Measurements from ENCODE around the gene PPWD1. TPM values are rescaled to one million over a fixed set of nuclear protein-coding genes. Genes with fewer than 3 reads are reported as not detected.

The PPWD1 gene
- total RNA-seq, 1 donor = 42.7 TPM

GRCh38 chr5:65546141-65546540 is 17.0 kb upstream of the PPWD1 start:
- TF ChIP-seq, protein P1, sequence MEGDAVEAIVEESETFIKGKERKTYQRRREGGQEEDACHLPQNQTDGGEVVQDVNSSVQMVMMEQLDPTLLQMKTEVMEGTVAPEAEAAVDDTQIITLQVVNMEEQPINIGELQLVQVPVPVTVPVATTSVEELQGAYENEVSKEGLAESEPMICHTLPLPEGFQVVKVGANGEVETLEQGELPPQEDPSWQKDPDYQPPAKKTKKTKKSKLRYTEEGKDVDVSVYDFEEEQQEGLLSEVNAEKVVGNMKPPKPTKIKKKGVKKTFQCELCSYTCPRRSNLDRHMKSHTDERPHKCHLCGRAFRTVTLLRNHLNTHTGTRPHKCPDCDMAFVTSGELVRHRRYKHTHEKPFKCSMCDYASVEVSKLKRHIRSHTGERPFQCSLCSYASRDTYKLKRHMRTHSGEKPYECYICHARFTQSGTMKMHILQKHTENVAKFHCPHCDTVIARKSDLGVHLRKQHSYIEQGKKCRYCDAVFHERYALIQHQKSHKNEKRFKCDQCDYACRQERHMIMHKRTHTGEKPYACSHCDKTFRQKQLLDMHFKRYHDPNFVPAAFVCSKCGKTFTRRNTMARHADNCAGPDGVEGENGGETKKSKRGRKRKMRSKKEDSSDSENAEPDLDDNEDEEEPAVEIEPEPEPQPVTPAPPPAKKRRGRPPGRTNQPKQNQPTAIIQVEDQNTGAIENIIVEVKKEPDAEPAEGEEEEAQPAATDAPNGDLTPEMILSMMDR (IDR thresholded peaks at IDR 0.05; ENCODE audit: insufficient read depth, low read depth, low read length) = no peak
- DNase-seq (ENCODE audit: low read depth) = no peak
- H3K4me3 ChIP-seq (ENCODE audit: low read depth, low read length) = no peak overlapping the region

DNA sequence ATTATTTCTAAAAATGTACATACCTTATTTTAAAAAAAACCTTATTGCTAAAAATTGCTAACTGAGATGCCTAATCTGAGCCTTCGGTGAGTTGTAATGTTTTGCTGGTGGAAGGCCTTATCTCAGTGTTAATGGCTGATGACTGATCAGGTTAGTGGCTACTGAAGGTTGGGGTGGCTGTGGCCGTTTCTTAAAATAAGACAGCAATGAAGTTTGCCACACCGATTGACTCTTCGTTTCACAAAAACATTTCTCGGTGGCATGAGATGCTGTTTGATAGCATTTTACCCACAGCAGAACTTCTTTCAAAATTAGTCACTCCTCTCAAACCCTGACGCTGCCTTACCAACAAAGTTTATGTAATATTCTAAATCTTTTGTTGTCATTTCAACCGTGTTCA is 14.8 kb upstream of the PPWD1 start:
- TF ChIP-seq, protein P1 (IDR thresholded peaks at IDR 0.05; ENCODE audit: insufficient read depth, low read depth, low read length) = no peak
- H3K4me3 ChIP-seq (ENCODE audit: low read depth, low read length) = no peak overlapping the region
- no peak for DNase-seq (ENCODE audit: low read depth)

GRCh38 chr5:65553941-65554340 is 9.2 kb upstream of the PPWD1 start:
- H3K4me3 ChIP-seq (ENCODE audit: low read depth, low read length) = no peak overlapping the region
- TF ChIP-seq, protein P1 (IDR thresholded peaks at IDR 0.05; ENCODE audit: insufficient read depth, low read depth, low read length) = no peak
- DNase-seq (ENCODE audit: low read depth) = no peak

DNA sequence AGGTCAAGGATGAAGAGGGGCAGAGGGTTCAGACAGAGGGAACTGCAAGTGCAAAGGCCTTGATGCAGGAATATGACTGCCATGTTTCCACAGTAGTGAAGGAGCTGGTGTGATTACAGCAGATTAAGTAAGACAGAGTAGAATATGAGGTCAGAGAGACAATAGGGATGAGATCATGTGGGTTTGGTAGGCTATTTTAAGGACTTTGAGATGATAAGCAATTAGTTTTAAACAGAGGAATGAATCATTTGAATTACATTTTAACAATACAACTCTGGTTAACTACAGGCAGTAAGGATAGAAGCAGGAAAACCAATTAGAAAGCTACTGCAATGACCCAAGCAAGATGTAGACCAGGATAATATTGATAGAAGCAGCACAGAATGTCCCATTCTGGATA is 7.8 kb upstream of the PPWD1 start:
- H3K4me3 ChIP-seq (ENCODE audit: low read depth, low read length) = no peak overlapping the region
- TF ChIP-seq, protein P1 (IDR thresholded peaks at IDR 0.05; ENCODE audit: insufficient read depth, low read depth, low read length) = no peak
- DNase-seq (ENCODE audit: low read depth) = peak; percentile 3

DNA sequence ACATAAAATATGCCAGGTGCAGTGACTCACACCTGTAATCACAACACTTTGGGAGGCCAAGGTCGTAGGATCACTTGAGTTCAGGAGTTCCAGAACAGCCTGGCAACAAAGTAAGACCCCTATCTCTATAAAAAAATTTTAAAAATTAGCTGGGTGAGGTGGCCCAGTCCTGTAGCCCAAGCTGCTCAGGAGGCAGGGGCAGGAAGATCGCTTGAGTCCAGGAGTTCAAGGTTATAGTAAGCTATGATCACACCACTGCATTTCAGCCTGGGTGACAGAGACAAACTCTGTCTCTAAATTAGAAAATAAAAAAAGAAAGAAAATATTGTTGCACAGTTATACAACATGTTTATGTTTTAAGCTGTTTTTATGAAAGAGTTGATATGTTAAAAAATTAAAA is 6.9 kb upstream of the PPWD1 start:
- no peak for DNase-seq (ENCODE audit: low read depth)
- H3K4me3 ChIP-seq (ENCODE audit: low read depth, low read length) = no peak overlapping the region

GRCh38 chr5:65556718-65557117 is 6.4 kb upstream of the PPWD1 start:
- TF ChIP-seq, protein P1 (IDR thresholded peaks at IDR 0.05; ENCODE audit: insufficient read depth, low read depth, low read length) = no peak
- no peak overlapping the region for H3K4me3 ChIP-seq (ENCODE audit: low read depth, low read length)
- no peak for DNase-seq (ENCODE audit: low read depth)

More for the DNA sequence above, 6.9 kb upstream of the PPWD1 start:
- TF ChIP-seq, protein P1 (IDR thresholded peaks at IDR 0.05; ENCODE audit: insufficient read depth, low read depth, low read length) = no peak

GRCh38 chr5:65563777-65564176 is 681 bp downstream of the PPWD1 start:
- TF ChIP-seq, protein P1 (IDR thresholded peaks at IDR 0.05; ENCODE audit: insufficient read depth, low read depth, low read length) = no peak
- DNase-seq (ENCODE audit: low read depth) = peak; percentile 13
- peak overlapping the region; percentile 98 for H3K4me3 ChIP-seq (ENCODE audit: low read depth, low read length)
